PFSK-1 (cell line): ENCODE data around the gene SLC17A8.

ENCODE experiments used
- POLR2AphosphoS5 ChIP-seq: IDR thresholded peaks from 2 replicates; pipeline ENCODE4 v1.6.1; 2012; ENCODE audit warnings: low read depth, mild to moderate bottlenecking, control low read depth, low read length, moderate library complexity
- REST ChIP-seq, 2 experiments: IDR thresholded peaks; 2 replicates each; pipeline versions ENCODE4 v1.6.1 to v1.8.0; 2011 to 2012; ENCODE audit warnings: low read depth in 2 of 2, low read length in 2 of 2, control low read depth in 1 of 2, inconsistent platforms in 1 of 2, mild to moderate bottlenecking in 1 of 2, moderate library complexity in 1 of 2; ENCODE audit not compliant: insufficient read depth in 1 of 2

- TF ChIP-seq POLR2AphosphoS5, result no peak
- no peak for TF ChIP-seq REST (IDR thresholded peaks at IDR 0.05; ENCODE audit: insufficient read depth in 1 of 2, low read depth in 2 of 2, low read length in 2 of 2)
Observed at GRCh38 chr12:100331871-100332270, 25.0 kb upstream of the SLC17A8 start.
